Activated B cell treated with CpG ODN at 0.5 μM for 24 hours (primary cell): ENCODE measurements around the gene ZNF622. TPM values are rescaled to one million over a fixed set of nuclear protein-coding genes. Genes with fewer than 3 reads are reported as not detected.
A peak's percentile ranks its signal among the peaks of the same experiment; 100 is the strongest.

Experiments used
- ATAC-seq: fragments of 200-7000 bp; cut with Tn5 transposase; one replicate; pipeline ENCODE4 v1.10.0; 2021; ENCODE audit warnings: low read depth, mild to moderate bottlenecking, moderate library complexity
- CTCF ChIA-PET: fragments of 350-600 bp; sonication (Branson Sonifier 250); formaldehyde crosslinking; loops from one replicate; lab custom pipeline; 2021; ENCODE audit warnings: antibody characterized with exemption; lab: Charles Lee
- POLR2A ChIA-PET: fragments of 350-600 bp; sonication (Branson Sonifier 250); formaldehyde crosslinking; loops from one replicate; lab custom pipeline; 2021; ENCODE audit warnings: antibody characterized with exemption; lab: Charles Lee
- DNase-seq: peaks from one replicate; pipeline ENCODE4 v3.0.0; 2022
- H3K27ac Mint-ChIP-seq: one replicate; pipeline ENCODE4 v1.8.0; 2020; ENCODE audit warnings: mixed read lengths
- H3K27me3 Mint-ChIP-seq: one replicate; pipeline ENCODE4 v1.8.0; 2021; ENCODE audit warnings: mixed read lengths
- H3K36me3 Mint-ChIP-seq: one replicate; pipeline ENCODE4 v1.8.0; 2021; ENCODE audit warnings: low read depth, mixed read lengths
- H3K4me1 Mint-ChIP-seq: one replicate; pipeline ENCODE4 v1.8.0; 2021; ENCODE audit warnings: mixed read lengths
- H3K4me3 Mint-ChIP-seq: one replicate; pipeline ENCODE4 v1.8.0; 2020; ENCODE audit warnings: mild to moderate bottlenecking, mixed read lengths
- H3K9me3 Mint-ChIP-seq: one replicate; pipeline ENCODE4 v1.8.0; 2020; ENCODE audit warnings: mixed read lengths
- CTCF ChIP-seq: fragments of 200-600 bp; IDR thresholded peaks from one replicate; pipeline ENCODE4 v1.8.0; 2022; ENCODE audit warnings: antibody characterized with exemption, mild to moderate bottlenecking
- intact Hi-C: fragments of 100-400 bp; cut with micrococcal nuclease; formaldehyde crosslinking; loops from one replicate; pipeline ENCODE4 v1.15.1; 2024
- total RNA-seq: library from RNA; stranded (reverse); gene quantifications from 2 replicates; pipeline ENCODE4 v1.2.3, GENCODE V29; 2022

The ZNF622 gene
- total RNA-seq, 1 donor from 2014 or later: 39.5 TPM

- ATAC-seq (peak; percentile 74), DNase-seq (no peak)
- peak; percentile 89 for TF ChIP-seq CTCF
- Mint-ChIP-seq H3K9me3 (no peaks in the 10 kb centered on the region), H3K27me3 (no peaks in the 10 kb centered on the region), H3K4me1 (peaks cover 47% of the 10 kb centered on the region), H3K4me3 (peak overlapping the region; percentile 67), H3K27ac (peak overlapping the region; percentile 83), H3K36me3 (peaks cover 84% of the 10 kb centered on the region)
- ChIA-PET POLR2A (interaction anchor here (0.6 to 0.9 kb wide), 2 partner anchors 9 to 159 kb away, joined by 3 to 4 read pairs; no protein-coding TSS in a partner anchor), CTCF (interaction anchor here (0.9 to 3.0 kb wide), 14 partner anchors 9 to 1350 kb away, joined by 3 to 23 read pairs (median 4); partner anchors contain the start of gene ZNF622)
- intact Hi-C loops: loop anchor here (1.0 kb wide), 1 partner anchor 9 kb away; the partner anchor contains the start of gene ZNF622
Measured at GRCh38 chr5:16456103-16456832, 9.3 kb downstream of the ZNF622 start.

- Mint-ChIP-seq H3K4me1 (peaks cover 41% of the 10 kb centered on the region), H3K27me3 (no peaks in the 10 kb centered on the region), H3K27ac (peak overlapping the region; percentile 83), H3K36me3 (peaks cover 84% of the 10 kb centered on the region), H3K4me3 (peak overlapping the region; percentile 67), H3K9me3 (no peaks in the 10 kb centered on the region)
- no peak for TF ChIP-seq CTCF
- POLR2A ChIA-PET: interaction anchor here (0.6 to 0.9 kb wide), 2 partner anchors 9 to 159 kb away, joined by 3 to 4 read pairs; no protein-coding TSS in a partner anchor
- DNase-seq (no peak), ATAC-seq (peak; percentile 52)
- intact Hi-C loops: loop anchor here (1.0 kb wide), 1 partner anchor 10 kb away; the partner anchor contains the start of gene ZNF622
- CTCF ChIA-PET: interaction anchor here (0.9 to 3.0 kb wide), 14 partner anchors 8 to 1350 kb away, joined by 3 to 23 read pairs (median 4); partner anchors contain the start of gene ZNF622
Measured at GRCh38 chr5:16455668-16456067, 9.9 kb downstream of the ZNF622 start.

GRCh38 chr5:16454686-16455085, 10.9 kb downstream of the ZNF622 start:
- Mint-ChIP-seq H3K4me1 (peaks cover 36% of the 10 kb centered on the region), H3K9me3 (no peaks in the 10 kb centered on the region), H3K27me3 (no peaks in the 10 kb centered on the region), H3K27ac (no peak overlapping the region), H3K36me3 (peaks cover 86% of the 10 kb centered on the region), H3K4me3 (no peak overlapping the region)
- ATAC-seq (no peak), DNase-seq (no peak)
- ChIA-PET POLR2A (no interaction called here), CTCF (interaction anchor here (1.5 to 3.0 kb wide), 3 partner anchors 12 to 1349 kb away, joined by 4 to 23 read pairs (median 8); partner anchors contain the start of gene ZNF622)
- intact Hi-C loops: no loop called here
- TF ChIP-seq CTCF: no peak

GRCh38 chr5:16453609-16454008, 12.0 kb downstream of the ZNF622 start:
- Mint-ChIP-seq H3K4me3 (no peak overlapping the region), H3K27ac (no peak overlapping the region), H3K36me3 (peaks cover 87% of the 10 kb centered on the region), H3K9me3 (no peaks in the 10 kb centered on the region), H3K4me1 (peaks cover 29% of the 10 kb centered on the region), H3K27me3 (no peaks in the 10 kb centered on the region)
- ATAC-seq (no peak), DNase-seq (no peak)
- ChIA-PET POLR2A (no interaction called here), CTCF (no interaction called here)
- no peak for TF ChIP-seq CTCF
- intact Hi-C loops: no loop called here

- DNase-seq: no peak
- H3K36me3 Mint-ChIP-seq: peaks cover 87% of the 10 kb centered on the region
- no peak for TF ChIP-seq CTCF
- H3K27me3 Mint-ChIP-seq: no peaks in the 10 kb centered on the region
- H3K4me3 Mint-ChIP-seq: no peak overlapping the region
- H3K9me3 Mint-ChIP-seq: no peaks in the 10 kb centered on the region
- no peak overlapping the region for H3K27ac Mint-ChIP-seq
- H3K4me1 Mint-ChIP-seq: peaks cover 7% of the 10 kb centered on the region
- intact Hi-C loops: no loop called here
- POLR2A ChIA-PET: no interaction called here
- CTCF ChIA-PET: no interaction called here
- ATAC-seq: no peak
Measured at GRCh38 chr5:16450163-16450562, 15.4 kb downstream of the ZNF622 start.
